ENCODE data around the gene OXT.

DNA sequence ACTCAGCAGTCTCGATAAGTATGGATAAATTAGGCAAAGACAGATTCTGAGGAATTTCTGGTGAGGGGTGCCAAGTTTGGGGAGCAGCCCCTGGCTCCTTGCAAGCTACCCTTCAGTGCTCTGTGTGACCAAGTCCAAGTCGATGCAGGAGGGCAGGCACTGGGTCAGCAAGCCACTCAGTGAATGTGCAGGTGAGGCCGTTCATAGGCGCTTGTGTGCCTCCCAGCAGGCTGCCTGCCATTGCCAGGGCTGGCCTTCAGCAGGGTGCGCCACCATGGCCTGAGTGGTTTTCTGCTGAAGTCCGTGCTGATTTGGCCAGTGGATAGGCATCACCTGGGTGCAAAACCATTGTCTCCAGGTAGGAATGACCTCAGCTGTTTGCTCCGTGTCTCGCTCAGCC is 31.3 kb upstream of the OXT start:
- TF ChIP-seq POLR2A (IDR thresholded peaks at IDR 0.05; ENCODE audit: low read length) (no peak), GATA1 (IDR thresholded peaks at IDR 0.05; ENCODE audit: low read depth, low read length) (no peak)

All from erythroblast (primary cell).